PC-3 (cell line): ENCODE measurements around the gene BICD2.

Source experiments
- EZH2 ChIP-seq: fragments of 300-600 bp; sonication (generic); IDR thresholded peaks from one replicate; pipeline ENCODE4 v1.6.1; 2017; ENCODE audit warnings: antibody characterized with exemption, mild to moderate bottlenecking, low read length; ENCODE audit not compliant: unreplicated experiment
- EZH2phosphoT487 ChIP-seq: fragments of 300-600 bp; sonication (generic); IDR thresholded peaks from 2 replicates; pipeline ENCODE4 v1.6.1; 2018; ENCODE audit warnings: mild to moderate bottlenecking, antibody characterized with exemption, low read length, borderline replicate concordance
- TF ChIP-seq, protein P1 (sequence below): fragments of 300-600 bp; sonication (generic); conservative IDR thresholded peaks from 2 replicates; pipeline ENCODE4 v1.5.1; 2017; ENCODE audit warnings: antibody characterized with exemption, low read depth, mild to moderate bottlenecking, low read length

DNA sequence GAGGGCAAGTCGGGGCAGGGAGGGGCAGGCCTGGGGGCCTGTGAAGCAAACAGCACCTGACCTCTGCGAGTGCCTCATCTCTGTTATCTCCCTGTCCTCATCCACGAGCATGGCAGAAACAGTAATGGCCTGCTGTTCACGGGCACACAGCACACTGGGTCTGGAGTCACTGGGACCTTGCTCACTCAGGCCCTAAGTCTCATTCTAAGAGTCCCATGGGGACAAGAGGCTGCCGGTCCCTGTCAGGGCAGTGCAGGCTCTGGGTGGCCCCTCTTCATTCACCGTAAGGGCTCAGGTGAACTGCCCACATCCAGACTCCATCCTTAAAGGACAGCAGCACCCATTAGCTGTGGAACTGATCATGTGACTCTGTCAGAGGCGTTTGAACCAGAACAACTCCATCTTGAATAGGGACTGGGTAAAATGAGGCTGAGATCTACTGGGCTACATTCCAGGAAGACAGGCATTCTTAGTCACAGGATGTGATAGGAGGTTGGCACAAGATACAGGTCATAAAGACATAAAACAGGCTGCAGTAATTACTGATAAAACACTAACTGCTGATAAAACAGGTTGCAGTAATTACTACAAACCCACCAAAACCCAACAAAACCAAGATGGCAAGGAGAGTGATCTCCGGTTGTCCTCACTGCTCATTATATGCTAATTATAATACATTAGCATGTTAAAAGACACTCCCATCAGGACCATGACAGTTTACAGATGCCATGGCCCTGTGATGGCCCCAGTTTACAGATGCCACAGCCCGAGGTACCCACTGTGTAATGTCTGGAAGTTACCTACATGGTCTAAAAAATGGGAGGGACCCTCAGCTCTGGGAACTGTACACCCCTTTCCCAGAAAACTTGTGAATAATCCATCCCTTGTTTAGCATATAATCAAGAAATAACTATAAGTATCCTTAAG is 28.7 kb downstream of the BICD2 start:
- TF ChIP-seq EZH2phosphoT487 (no peak), EZH2 (no peak)
- TF ChIP-seq, protein P1, sequence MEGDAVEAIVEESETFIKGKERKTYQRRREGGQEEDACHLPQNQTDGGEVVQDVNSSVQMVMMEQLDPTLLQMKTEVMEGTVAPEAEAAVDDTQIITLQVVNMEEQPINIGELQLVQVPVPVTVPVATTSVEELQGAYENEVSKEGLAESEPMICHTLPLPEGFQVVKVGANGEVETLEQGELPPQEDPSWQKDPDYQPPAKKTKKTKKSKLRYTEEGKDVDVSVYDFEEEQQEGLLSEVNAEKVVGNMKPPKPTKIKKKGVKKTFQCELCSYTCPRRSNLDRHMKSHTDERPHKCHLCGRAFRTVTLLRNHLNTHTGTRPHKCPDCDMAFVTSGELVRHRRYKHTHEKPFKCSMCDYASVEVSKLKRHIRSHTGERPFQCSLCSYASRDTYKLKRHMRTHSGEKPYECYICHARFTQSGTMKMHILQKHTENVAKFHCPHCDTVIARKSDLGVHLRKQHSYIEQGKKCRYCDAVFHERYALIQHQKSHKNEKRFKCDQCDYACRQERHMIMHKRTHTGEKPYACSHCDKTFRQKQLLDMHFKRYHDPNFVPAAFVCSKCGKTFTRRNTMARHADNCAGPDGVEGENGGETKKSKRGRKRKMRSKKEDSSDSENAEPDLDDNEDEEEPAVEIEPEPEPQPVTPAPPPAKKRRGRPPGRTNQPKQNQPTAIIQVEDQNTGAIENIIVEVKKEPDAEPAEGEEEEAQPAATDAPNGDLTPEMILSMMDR: no peak
